ENCODE data around the gene PPP2R3A.

DNA sequence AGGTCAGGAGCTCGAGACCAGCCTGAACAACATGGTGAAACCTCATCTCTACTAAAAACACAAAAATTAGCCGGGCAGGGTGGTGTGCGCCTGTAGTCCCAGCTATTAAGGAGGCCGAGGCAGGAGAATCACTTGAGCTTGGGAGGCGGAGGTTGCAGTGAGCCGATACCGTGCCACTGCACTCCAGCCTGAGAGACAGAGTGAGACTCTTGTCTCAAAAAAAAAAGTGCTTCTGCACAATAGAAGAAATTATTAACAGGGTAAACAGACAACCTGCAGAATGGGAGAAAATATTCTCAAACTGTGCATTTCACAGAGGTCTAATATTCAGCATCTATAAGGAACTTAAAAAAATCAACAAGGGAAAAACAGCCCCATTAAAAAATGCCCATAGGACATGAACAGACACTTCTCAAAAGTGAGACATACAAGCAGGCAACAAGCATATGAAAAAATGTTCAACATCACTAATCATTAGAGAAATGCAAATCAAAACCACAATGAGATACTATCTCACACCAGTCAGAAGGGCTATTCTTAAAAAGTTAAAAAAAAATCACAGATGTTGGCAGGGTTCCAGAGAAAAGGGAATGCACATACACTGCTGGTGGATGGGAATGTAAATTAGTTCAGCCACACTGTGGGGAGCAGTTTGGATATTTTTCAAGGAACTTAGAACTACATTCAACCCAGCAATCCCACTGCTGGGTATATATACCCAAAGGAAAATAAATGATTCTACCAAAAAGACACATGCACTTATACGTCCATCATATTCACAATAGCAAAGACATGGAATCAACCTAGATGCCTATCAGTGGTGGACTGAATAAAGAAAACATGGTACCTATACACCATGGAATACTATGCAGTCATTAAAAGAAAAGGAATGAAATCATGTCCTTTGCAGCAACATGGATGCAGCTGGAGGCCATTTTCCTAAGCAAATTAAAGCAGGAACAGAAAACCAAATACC is 155.1 kb downstream of the PPP2R3A start:
- TF ChIP-seq CTCF (IDR thresholded peaks at IDR 0.05) = no peak
- no peak for TF ChIP-seq POLR2A (IDR thresholded peaks at IDR 0.05)

Measured in right lobe of liver (tissue), 4 donors.